SIG-M5 treated with dmso at 0.1 percent for 504 hours (cell line): ENCODE data around the gene SSBP4.

Source experiments
- DNase-seq: peaks from one replicate; lab custom pipeline; 2025; ENCODE audit not compliant: unreplicated experiment; lab: John Stamatoyannopoulos, UW

SSBP4 gene

DNA sequence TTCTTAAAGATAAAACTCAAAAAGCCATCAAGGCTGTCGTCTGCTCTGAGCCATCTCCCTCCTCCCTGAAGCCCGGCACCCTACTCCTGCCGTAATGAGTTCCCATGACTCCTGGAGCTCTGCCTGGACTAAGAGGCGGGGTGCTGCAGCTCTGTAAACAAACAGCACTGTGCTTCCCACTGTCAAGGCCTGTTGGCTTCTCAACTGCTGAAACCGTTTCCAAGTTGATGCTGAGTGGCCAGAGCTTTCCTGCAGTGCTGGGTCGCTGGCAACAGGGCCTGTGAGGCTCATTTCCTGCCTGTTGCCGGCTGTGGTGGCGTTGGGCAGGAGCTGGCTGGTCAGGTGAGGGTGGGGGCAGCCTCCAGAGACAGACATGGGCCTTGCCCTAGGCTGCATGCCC is 45.4 kb downstream of the SSBP4 start:
- no peak for DNase-seq

DNA sequence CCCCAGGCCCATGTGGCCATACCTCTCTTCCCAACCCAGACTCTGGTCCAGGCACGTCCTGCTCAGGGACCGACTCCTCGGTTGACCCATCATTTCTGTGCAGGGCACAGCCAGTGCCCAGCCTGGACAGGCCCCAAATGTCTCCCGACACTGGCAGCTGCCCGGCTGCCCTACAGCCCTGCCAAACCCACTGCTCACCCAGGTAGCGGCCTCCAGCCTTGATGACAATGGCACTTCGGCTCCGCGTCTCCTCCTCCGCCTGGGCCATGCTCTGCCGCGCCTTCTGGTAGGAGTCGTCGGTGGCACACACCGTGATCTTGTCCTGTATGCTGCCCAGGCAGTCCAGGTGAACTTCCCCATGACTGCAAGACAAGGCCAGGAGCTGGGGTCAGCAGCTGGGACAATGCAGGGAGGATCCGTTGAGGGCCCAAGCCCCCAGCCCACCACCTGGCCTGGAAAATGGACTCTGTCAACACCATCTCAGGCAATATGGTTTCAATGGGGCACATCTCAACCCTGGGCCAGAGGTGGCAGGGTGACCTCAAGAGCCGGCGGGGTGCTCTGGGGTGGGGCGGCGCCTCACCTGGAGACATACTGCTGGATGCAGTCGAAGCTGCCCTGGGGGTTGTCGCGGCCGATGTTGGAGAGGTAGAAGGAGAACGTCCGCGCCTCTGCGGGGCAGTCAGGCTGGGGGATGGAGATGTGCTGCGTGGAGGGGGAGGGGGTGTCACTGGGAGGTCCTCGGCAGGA is 46.2 kb downstream of the SSBP4 start:
- DNase-seq, result no peak

DNA sequence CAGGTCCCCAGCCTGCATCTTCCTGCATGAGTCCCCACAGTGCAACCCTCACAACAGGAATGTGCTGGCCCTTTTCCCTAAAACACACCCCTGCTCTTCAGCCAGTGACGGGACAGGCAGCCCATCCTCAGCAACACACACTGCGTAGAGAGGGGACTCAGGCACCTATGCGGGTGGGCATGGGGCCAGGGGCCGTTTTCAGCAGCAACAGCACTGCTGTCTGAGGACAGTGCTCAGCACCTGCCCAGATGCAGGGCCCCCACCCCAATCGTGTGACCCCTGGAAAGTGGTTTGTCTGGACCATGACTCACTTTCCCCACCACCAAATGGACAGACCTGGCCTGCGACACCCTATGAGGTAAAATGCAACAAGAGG is 46.8 kb downstream of the SSBP4 start:
- DNase-seq, result no peak

DNA sequence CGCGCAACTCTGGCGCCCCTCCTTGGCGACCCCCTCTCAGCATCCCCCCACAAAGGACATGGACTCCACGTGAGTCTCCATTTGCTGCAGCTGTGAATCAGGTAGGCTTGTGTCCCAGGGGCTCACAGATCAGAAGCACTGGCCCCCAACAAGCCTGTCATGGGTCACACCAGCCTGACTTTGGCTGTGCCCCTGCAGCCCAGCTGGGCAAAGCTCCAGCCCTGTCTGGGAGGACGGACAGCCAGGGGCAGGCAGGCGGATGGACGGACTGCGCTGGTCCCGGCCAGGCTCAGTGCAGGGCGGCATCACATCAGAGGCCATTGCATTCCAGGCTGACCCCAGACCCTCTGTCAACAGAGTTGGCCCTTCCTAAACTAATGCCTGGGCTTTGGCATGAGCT is 47.2 kb downstream of the SSBP4 start:
- DNase-seq, result no peak

DNA sequence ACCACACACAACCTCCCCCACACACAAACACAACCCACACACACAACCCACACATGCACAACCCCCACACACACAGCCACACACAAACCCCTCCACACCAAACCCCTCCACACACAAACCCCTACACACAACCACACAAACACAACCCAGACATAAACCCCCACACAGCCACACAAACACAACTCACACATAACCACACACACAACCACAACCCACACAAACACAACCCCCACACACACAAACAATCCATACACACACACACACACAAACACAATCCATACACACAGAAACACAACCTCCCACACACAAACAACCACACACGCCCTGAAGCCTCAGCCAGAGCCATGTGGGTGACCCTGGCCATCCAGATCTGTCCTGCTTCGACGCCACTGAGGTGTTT is 48.8 kb downstream of the SSBP4 start:
- no peak for DNase-seq

DNA sequence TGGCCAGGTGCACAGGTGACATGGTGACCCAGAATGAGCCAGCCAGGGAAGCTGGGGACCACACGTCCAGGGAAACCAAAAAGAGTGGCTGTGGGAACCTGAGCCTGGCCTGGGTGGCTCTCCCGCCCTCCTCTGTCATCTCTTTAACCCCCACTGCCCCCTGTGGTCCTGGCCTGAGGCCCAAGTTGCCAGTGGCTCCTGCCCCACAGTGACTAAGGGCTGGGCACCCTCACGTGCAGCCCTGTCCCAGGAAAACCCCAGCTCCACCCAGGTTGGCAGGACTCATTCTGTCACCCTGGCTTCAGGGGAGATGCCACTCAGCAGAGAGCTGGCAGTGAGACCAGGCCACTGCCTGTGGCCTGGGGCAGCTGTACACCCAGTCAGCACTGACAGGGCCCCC is 49.3 kb downstream of the SSBP4 start:
- DNase-seq, result no peak

DNA sequence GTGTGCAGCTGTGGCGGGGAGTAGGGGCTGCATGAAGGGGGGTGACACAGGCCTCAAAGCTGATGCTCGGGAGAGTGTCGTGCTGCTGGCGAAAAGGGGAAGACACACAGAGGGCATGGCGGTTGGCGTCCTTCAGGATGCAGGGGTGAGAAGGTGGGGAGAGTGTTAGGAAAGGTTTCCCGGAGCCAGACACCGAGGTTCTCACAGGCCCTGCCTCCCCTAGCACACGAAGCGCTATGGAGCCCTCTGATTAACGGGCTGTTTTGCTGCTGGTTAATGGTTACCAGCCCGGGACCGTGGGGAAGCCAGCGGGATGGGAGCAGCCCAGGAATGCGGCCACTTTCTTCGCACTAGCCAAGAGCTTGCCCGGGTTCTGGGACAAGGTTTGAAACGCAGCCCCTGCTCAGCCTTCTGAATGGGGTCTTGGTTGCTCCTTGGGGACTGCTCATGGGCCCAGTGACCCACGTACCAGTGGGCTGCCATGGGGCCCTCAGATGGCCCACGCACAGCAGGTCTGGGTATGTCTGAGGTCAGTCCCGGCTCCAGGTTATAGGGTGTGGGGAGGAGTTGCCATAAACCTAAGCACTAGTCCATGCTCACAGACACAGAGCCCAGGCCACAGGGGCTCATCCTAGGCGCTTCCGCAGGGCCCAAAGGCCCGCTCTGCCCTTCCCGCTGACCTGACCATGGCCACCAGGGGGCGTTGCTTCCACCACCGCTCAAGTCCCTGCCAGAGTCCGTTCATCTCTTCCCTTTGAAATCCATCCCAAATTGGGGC is 50.1 kb downstream of the SSBP4 start:
- peak; percentile 40 for DNase-seq

DNA sequence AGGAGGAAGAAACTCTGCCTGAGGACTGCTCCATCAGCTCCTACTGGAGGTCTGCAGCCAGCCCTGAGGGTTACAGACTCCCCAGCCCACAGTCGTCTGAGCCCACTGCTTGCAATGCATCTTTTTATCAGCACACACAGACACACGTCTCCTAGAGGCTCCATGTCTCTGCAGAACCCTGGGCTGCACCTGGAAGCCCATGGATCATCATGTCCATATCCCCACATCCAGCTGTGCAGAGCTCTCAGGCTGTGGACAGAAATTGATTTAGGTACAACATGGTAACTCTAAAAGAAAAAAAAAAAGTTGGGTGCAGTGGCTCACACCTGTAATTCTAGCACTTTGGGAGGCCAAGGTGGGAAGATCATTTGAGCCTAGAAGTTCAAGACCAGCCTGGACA is 51.6 kb downstream of the SSBP4 start:
- no peak for DNase-seq

DNA sequence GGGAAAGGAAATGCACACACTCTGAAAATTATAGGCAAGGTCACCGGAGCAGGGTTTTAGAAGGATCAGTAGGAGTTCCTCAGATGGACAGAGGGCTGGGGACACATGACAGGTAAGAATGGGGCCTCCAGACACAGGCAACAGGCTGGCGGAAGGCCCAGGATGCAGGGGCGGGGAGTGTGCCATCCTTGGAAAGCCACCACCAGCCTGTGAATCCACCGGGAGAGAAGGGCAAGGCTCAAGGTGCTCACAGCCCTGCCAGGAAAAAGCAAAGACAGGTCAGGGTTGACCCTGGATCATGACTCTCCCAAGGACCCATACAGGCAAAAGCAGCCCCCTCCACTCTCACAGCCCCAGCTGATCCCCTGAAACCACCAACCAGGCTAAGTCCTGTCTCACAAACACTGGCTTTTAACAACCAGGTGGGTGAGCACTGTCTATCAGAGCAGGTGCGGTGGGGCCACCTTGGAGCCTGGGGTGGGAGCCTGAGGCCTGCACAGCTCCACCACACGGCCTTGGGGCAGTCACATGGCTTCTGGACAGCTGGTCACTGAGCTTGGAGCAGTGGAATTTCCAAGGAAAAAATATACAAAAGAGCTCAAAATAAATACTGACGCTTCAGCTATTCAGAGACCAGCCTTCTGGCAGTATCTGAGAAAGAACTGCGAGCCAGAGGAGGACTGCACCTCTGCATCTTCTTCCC is 54.0 kb downstream of the SSBP4 start:
- DNase-seq, result no peak

DNA sequence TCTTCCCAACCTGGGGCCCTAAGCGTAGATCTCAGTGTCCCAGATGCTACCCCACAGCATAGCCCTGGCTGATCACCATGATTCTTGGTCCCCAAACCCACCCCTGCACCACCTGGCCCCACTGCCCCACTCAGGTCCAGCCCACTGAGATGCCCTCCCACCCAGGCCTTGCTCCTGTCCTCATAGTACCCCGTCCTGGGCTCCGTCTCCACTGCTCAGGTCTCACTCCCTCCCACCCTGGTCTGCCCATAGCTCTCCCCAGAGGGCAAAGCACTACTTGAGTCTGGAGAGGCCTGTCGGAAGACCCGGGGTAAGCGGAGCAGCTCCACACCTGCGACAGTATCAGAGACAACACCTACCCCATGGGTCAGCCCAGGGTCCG is 54.5 kb downstream of the SSBP4 start:
- no peak for DNase-seq

DNA sequence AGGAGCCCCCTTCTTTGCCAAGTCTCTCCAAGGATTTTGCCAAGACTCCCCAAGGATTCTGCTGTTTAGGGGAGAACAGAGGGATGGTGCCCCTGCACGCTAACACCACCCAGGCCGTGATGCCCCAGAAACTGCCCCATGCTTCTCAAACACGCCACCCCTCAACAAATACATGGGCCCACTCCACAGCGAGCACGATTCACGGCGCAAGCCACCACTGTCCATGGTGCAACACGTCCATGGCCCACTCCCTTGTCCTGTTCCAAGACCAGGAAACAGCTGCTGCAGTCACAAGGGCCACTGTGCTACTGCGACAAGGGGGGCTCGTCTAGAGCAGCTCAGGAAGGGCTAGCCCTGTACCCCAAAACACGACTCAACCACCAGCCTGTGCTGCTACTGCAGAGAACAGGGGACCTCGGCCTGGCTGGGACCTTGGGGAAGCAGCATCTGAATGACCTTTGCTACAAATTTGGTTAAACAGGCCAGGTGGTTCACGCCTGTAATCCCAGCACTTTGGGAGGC is 55.2 kb downstream of the SSBP4 start:
- no peak for DNase-seq

DNA sequence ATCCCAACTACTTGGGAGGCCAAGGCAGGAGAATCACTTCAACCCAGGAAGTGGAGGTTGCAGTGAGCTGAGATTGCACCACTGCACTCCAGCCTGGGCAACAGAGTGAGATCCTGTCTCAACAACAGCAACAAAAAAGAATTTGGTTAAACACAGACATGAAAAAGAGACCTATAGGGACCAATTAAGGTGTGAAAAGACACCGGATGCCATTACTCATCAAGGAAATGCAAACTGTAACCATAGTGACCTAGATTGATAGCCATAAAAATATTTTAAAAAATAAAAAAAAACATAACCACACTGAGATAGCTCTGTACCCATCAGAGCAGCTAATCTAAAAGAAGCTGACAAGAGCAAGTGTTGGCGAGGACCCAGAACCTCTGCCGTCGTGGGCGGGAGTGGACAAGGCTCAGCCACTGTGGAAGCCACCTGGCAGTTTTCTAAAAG is 55.8 kb downstream of the SSBP4 start:
- no peak for DNase-seq

DNA sequence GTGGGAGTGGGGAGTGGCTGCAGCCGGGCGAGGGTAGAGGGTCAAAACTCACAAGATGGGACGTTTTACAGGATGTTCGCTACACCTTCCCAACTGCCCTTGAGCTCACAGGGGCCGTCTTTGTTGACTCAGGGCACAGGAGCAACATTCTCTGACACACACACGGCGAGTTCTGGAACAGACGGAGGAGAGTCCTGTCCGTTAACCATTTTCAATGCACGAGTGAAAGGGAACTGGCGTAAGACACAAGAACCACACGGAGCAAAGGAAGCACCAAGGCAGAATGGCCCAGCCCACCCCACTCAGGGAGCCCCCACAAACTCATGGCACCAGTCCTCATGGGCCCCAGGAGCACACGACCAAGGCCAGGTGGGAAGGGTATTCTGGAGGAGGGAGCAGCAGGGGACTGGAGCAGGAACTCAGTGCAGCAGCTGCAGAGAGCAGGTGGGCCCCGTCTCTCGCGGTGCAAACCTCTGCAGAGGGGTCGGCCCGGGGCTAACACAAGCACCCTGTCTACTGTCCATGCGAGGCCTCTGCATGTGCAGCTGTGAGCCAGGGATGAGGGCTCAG is 56.6 kb downstream of the SSBP4 start:
- DNase-seq, result no peak

DNA sequence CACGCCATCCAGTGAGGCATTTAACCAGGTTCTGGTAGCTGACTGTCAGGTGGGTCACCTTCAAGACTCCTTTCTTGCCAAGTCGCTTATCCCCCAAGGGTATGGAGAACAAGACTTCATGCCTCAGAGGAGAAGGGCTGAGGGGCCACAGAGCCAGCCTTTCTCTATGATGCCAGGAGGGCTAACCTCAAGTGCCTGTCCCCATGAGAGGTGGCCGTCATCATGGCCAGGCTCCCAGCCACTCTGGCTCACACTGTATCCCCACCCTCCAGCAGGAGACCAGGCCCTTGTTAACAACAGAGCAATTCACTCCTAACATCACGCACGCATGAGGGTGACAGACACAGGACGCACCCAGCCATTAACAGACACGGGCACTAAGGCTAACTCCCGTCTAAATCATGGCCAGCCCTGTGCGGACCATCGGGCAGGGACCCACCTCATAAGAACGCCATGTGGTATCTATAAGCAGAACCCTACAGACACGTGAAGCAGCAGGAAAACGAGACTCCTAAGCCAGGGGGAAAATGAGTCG is 57.4 kb downstream of the SSBP4 start:
- no peak for DNase-seq

DNA sequence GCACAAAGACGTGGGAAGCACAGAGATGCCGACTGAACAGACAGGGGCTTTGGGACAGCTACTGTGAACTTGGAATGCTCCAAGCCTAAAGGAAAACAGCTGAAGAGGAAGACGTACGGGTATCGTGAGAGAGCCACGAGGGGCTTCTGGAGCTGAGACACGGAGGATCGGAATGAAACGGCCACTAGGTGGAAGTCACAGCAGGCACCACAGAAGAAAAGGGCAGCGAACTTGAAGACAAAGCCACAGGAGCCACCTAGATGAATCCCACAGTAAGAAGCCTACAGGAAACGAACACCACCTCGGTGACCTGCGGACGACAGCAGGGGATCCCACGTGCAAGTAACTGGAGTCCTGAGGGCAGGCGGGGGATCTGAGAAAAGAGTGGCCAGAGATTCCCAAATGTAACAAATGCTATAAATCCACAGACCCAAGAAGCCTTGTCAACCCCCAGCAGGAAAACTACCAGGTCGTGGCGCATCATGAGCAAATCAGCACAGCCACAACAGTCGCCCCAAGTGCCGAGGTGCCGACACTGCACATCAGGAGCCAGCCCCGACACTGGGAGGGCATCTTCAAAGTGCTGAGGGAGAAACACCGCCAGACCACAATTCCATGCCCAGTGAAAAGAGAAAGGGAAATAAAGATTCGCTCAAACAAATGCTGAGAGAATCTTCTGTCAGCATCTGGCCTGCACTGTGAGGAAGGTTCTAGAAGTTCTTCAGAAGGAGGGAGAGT is 58.0 kb downstream of the SSBP4 start:
- no peak for DNase-seq

DNA sequence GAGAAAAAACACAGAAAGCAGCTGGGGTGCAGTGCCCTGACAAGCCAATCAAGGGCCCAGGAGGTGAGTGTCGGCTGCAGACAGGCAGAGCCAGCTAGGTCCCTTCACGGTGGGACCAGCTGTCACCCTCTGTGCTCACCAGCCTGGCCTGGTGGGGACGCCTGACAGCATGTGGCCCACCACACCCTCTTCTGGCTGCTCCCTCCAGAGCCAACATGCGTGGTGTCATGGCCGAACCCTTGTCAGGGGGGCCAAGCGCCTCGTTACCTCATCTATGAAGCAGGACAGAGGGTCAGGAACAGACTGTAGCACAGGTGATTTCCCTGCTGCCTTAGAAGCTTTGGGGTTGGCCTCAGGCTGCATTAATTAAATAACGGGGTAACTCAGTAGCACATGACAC is 58.8 kb downstream of the SSBP4 start:
- no peak for DNase-seq

DNA sequence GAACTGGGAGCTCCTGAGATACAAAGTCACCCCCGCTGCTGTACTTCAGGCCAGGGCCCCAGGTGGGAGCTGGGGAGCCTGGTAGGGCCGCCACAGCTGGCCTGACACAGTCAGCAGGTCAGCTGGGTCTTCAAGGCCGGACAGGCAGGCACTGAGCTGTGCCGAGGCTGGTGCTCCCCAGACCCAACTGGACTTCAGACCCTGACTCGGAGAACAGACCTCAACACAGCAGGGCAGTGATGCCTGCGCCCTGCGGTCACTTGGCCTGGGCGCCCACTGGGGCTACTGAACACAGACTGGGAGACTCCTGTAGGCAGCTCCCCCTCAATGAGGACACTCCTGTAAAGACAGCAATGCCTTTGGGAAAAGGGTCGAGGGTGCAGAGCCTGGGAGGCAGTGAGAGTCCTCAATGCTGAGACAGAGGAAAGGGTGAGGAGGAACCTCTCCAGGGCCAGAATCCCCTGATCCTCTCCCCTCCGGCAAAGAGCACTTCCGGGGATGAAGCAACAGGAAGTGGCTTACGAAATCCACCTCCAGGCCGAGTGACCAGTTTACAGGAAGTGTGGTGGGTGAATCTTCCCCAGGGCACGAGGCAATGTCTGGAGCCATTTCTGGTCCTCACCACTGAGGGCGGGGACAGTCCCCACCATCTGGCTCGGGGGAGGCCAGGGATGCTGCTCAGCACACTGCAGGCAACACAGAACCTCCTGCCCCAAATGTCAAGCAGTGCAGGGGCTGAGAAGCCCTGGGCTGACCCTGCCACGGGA is 59.5 kb downstream of the SSBP4 start:
- DNase-seq, result peak; percentile 91

DNA sequence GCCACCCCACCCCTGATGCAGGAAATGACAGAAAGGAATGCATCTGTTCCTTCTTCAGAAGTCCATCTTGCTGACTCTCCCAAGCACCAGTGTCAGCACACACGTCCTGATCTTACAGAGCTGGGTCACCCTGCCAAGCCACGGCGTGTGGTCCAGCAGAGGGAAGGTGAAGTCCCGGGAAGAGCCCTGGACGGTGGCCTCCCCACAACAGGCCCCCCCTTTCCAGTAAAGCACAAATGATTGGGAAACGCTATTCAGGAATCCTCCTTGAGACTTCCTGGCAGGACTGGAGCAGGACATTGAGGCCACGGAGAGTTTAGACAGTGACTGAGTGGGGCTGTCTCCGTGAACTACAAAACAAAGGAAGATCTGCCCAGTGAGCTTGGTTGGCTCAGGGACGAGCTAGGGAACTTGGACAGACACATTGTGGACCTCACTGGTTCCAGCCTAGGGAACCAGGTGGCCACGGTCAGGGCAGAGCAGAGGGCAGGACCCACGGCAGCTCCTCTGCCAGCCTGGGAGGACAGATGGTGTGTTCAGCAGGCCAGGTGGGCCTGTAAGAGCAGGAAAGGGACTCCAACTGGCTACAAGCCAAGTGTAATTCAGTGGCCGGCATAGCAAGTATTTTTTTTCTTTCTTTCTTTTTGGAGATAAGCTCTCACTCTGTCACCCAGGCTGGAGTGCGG is 61.0 kb downstream of the SSBP4 start:
- no peak for DNase-seq

DNA sequence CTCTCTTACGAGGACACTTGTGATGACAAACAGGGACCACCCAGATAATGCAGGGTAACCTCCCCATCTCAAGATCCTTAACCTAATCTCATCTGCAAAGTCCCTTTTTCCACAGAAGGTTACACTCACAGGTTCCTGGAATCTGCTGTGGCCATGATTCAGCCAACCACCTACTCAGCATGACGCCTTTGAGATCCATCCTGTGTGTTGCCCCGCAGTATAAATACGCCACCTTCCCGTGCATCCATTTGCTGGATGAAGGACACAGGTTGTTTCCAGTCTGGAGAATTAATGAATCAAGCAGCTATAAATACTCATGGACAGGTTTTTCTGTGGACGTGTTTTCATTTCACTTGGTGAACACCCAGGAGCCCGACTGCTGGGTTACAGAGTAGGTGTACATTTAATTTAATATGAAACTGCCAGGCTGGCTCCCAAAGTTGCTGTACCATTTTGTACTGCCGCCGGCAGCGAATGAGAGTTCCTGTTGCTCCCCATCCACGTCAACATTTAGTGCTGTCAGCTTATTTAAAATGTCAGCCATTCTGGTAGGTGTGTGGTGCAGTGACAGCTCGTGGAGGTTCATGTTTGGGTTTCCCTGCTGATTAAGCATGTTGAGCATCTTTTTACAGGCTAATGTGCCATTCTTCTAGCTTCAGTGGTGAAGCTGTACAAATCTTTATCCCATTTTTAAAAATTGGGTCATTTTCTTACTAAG is 62.5 kb downstream of the SSBP4 start:
- no peak for DNase-seq
